Myocyte (in vitro differentiated cells): ENCODE results near the gene SMC1B. TPM values are rescaled to one million over a fixed set of nuclear protein-coding genes. Genes with fewer than 3 reads are reported as not detected.
"Not testable (repeated sequence)": the region's sequence is repeated elsewhere in the genome, so short reads cannot be mapped to it uniquely, and the experiment has no call there.

Experiments
- DNase-seq: peaks from one replicate; pipeline ENCODE4 v3.0.0-alpha.2; 2012; ENCODE audit warnings: low read depth
- total RNA-seq: library from RNA; depleted of rRNA; stranded (reverse); fragments of >200 nt; gene quantifications from 2 replicates; pipeline ENCODE4 v1.2.3, GENCODE V29; 2014

SMC1B gene
- total RNA-seq, 1 donor from 2014 or later: not detected

DNA sequence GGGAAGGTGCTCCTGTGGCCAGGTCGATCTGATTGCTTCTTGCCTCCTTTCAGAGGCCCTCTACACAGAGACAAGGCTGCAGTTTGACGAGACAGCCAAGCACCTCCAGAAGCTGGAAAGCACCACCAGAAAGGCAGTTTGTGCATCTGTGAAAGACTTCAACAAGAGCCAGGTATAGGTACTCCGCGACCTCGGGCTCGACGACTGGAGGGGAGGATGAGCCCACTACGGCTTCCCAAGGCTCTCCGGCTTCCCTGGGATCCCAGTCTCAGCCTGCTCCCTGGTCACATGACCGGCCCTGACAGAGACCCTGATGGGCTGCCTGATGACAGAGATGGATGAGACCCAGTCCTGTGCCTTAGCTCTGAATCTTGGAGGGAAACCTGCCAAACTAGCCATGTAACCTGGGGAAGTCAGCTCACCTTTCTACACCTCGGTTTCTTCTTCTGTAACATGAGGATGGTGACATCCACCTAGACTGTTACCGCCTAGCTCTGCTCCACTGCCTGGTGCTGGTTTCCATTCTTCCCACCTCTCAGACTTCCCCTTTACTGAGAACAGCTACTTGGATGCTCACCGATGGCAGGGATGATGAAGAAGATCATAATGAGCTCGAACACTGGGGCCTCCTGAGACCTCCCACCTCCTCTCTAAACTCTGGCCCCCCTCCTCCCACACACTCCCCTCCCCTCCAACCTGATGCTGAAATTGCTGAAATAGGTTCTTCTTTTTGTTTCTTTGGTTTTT is 9.0 kb upstream of the SMC1B start:
- DNase-seq: no peak

DNA sequence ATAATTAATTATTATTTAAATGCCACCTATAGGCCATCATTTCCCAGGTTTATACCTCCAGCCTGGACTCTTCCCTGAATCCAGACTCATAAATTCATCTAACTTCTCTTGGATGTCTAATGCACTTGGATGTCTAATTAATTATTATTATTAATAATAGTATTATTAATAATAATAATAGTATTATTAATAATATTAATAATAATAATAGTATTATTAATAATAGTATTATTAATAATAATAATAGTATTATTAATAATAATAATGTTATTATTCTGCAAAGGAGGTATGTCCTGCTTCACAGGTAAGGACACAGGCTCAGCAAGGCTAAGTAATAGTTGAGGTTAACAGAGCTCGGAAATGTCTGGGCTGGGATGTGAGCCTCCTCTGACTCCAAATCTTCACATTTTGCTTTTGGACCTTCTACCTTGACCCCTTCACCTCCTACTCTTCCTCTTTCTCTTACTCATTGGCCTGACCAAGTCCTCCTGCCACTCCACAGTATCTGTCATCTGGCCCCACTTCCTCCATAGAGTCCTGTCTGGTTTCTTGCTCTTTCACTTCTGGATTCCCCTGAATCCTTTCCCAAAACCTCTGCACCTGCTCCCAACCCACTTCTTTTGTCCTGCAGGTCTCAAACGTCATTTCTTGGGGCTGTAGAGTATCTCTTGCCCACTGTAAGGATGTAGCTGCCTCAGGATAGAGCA is 8.1 kb upstream of the SMC1B start:
- no peak for DNase-seq

DNA sequence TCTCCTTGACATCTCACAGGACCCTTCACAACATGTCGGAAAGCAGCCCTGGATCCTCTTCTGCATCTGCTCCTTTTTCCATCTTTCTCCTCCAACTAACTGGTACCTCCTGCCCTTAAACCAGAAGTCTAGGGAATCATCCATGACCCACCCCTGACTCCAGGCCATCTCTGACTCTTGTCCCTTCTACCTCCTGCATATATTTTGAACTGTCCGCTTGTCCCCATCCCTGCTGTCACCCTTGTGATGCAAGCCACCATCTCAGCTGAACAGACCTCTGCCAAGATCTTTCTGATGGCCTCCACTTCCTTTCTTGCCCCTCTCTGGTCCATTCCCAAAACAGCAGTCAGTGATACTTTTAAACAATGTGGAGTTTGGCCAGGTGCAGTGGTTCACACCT is 7.1 kb upstream of the SMC1B start:
- no peak for DNase-seq

DNA sequence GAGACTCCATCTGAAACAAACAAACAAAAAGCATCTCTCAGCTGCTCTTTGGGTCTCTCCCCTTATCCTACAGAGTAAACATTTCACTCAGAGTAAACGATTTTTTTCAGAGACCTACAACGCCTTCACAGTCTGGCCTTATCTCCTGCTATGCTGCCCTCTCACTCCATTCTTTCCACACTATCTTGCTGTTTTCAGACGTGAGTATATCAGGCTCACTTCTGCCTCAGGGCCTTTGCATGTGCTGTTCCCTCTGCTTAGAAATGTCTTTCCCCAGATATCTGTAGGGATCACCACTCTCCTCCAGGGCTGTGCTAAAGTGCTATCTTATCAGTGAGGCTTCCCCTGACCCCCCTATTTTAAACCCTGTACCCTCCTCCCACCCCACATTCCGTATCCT is 6.6 kb upstream of the SMC1B start:
- DNase-seq: no peak

DNA sequence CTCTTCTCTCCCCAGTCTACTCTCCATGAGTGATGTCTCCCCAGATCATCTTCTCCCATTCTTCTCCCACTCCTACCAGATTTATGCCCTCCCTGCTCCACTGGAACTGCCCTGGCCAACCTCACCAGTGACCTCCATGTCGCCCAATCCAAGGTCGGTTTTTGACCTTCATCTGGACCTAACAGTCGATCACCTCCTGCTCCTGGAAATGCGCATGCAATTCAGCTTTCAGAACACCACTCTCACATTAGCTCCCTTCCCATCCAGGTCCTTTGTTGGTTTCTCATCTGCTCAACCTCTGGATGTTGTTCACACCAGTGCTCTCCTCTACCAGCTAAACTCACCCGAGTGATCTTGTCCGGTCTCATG is 5.4 kb upstream of the SMC1B start:
- DNase-seq: no peak

DNA sequence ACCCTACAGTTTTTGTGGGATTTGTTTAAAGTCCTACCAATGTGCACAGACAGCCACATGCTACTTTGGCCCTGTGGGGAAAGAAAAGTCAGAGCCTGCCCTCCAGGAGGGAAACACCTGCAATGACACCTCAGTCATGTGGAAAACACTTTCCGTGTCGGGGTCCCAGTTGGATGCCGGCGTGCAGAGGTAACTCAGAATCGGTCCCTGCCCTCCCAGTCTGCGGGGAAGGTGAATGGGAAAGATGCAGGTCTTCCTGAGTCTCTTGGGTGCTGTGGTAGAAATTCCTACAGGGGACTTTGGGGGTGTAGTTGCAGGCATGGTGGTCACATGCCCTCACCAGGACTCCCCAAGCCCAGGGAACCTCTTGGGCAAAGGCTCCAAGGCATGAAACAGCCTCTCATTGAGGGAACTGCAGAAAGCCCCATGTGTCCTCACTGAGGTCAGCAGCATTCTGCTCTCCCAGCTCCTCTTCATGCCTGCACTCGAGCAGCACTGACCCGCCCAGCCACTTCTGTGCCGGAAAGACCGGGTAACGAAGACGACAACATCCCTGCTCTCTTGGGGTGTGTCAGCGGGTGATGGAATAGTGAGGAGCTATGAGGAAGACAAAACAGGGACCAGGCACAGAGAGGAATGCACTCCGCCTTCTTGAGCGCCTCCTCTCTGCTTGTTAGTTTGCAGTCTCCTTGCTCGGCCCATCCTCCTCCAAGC is 4.8 kb upstream of the SMC1B start:
- no peak for DNase-seq

DNA sequence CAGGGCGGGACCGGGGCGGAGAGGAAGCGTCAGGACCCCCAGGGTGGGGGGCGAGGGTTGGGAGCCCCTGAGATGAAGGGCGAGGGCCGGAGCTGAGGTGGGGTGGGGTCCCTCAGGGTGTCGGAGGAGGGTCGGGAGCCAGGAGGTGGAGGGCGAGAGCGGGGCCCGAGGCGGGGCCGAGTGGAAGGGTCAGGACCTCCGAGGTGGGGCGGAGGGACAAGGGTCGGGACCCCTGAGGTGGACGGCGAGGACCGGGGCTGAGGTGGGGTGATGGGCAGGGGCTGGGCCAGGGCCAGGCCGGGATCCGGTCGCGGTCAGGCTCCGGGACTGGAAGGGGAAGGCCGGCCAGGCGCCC is 409 bp downstream of the SMC1B start:
- DNase-seq: no peak

DNA sequence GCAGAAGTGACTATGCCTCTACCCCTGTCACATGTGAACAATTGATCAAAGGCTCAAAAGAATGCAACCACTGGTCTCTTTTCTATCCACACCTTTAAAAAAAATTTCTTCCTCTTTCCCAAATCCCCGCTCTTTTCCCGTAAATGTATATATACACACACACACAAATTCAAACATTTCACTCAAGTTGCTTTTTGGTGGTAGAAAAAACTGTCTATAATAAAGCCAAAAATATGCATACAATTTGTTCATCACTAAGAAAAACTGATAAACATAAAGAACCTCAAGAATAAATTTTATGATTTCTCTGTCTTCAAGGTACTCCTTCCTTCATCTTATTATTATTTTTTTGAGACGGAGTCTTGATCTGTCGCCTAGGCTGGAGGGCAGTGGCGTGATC is 5.6 kb downstream of the SMC1B start:
- DNase-seq: no peak

DNA sequence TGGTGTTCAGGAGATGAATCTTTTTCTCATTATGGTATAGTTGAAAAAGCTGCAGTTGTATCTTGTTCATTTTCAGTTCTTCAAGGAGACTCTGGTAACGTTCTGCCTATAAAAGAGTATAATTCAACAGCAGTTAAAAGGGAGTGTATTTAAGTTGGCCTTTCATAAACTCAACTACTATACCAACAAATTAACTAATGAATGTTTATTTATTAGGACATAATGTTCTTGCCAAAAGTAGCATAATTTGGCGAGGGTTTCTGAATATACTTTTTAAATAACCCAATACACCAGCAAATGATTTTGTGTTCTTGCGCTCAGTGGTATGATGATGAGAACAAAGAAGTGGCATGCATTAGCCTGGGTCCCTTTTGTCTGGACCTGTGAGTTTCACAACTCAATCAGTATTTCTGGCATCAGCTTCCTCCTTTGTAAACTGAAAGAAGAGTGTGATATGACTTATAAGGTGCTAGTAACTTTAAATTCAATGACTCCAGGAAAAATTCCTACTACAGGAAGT is 10.9 kb downstream of the SMC1B start:
- no peak for DNase-seq

GRCh38 chr22:45399712-45400445 is 13.5 kb downstream of the SMC1B start:
- DNase-seq: no peak

GRCh38 chr22:45398214-45398613 is 15.2 kb downstream of the SMC1B start:
- DNase-seq: peak; percentile 32

- DNase-seq: no peak
Observed at GRCh38 chr22:45397806-45398205, 15.6 kb downstream of the SMC1B start.

- DNase-seq: no peak
Observed at GRCh38 chr22:45389546-45389945, 23.9 kb downstream of the SMC1B start.

- no peak for DNase-seq
Observed at GRCh38 chr22:45381348-45381747, 32.1 kb downstream of the SMC1B start.

DNA sequence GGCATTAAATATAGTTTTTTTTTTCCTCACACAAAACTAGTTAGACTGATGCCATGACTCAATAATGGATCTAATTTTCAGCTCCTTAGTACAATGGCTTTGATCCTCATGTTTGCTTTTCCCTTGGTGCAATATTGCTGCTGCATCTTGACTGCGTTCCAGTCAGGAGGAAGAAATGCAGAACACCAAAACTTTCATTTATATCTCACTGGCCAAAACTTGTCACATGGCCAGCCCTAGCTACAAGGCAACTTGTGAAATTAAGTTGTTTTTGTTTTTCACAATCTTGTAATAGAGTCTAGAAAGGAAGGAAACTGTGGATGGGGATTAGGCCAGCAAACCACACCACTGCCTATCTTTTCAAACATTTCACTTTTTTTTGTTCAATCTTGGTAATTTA is 36.7 kb downstream of the SMC1B start:
- DNase-seq: no peak

GRCh38 chr22:45376009-45376408 is 37.4 kb downstream of the SMC1B start:
- no peak for DNase-seq

GRCh38 chr22:45373592-45373991 is 39.8 kb downstream of the SMC1B start:
- DNase-seq: not testable (repeated sequence)

GRCh38 chr22:45366713-45367112 is 46.7 kb downstream of the SMC1B start:
- DNase-seq: no peak

DNA sequence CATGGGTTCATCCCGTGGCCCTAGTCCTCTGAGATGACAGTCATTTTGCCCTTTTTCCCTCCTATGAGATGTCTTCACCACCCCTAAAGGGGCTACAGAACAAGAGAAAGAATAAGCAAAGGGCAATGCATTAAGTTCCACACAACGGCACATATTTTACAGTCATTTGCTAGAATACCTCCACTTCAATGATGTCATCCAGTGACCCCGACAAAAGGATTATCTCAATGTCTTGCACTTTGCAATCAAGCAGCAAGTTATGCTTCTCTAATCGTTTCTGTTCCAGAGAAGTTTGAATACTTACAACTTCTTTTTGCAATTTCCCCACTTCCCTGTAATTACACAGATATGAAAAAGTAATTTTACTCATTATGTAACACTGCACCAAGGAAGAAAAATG is 53.8 kb downstream of the SMC1B start:
- DNase-seq: no peak

GRCh38 chr22:45358127-45358526 is 55.3 kb downstream of the SMC1B start:
- no peak for DNase-seq

DNA sequence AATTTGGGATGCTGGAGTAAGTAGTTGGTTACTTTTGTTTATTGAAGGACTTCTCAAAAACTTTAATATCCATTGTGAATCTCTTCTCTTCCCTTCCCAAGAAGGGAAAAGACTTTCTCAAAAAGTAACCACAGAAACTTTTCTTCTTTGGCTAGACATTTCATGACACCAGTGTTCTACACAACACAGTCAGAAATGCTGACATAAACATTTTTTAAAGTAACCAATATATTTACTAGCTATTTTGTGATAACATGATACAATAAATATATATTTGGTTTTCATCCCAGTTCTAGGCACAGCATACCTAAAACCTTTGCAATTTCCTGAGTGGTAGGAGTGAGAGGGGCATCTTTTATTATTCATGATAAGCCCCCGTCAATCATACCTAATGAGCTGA is 55.9 kb downstream of the SMC1B start:
- no peak for DNase-seq

DNA sequence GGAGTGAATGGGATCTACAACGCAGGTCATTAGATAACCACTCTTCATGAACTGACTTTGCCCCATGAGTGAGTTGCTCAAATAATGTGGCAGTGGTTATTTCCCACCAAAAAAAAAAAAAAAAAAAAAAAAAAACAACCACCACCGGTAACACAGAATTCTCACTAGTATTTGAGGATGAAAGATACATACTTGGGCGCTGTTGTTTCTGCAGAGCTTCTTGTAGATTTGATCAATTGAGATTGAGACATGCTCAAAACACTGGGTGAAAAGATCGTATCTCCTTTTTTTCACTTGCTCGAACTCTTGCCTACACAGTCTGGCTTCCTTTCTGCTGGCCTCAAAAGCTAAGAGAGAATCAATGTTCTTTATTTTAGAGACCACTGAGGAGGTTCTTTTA is 59.6 kb downstream of the SMC1B start:
- DNase-seq: no peak
